ENCODE results near the gene CNTN5. TPM values are rescaled to one million over a fixed set of nuclear protein-coding genes. Genes with fewer than 3 reads are reported as not detected.
A peak's percentile ranks its signal among the peaks of the same experiment; 100 is the strongest.
"Not testable (repeated sequence)": the region's sequence is repeated elsewhere in the genome, so short reads cannot be mapped to it uniquely, and the experiment has no call there.

Gene CNTN5
- 1 to 10 TPM; 1.7 to 5.6 (median 3.6) TPM for polyA plus RNA-seq (ENCODE audit: insufficient read length in 10 of 10)
- long read RNA-seq, donor 1 = 0 reads
- long read RNA-seq, donor 2 = 0 reads
- long read RNA-seq, donor 3 = 0 reads
- long read RNA-seq, donor 4, partial matches to known transcripts = 0 of 1 reads
- long read RNA-seq, donor 4, other reads (novel, unspliced or antisense) = 0 of 1 reads
- long read RNA-seq, donor 5 = 0 reads
- long read RNA-seq, donor 6 = 0 reads
- long read RNA-seq, donor 7 = 0 reads
- long read RNA-seq, donor 8 = 0 reads
- long read RNA-seq, donor 9 = 0 reads

DNA sequence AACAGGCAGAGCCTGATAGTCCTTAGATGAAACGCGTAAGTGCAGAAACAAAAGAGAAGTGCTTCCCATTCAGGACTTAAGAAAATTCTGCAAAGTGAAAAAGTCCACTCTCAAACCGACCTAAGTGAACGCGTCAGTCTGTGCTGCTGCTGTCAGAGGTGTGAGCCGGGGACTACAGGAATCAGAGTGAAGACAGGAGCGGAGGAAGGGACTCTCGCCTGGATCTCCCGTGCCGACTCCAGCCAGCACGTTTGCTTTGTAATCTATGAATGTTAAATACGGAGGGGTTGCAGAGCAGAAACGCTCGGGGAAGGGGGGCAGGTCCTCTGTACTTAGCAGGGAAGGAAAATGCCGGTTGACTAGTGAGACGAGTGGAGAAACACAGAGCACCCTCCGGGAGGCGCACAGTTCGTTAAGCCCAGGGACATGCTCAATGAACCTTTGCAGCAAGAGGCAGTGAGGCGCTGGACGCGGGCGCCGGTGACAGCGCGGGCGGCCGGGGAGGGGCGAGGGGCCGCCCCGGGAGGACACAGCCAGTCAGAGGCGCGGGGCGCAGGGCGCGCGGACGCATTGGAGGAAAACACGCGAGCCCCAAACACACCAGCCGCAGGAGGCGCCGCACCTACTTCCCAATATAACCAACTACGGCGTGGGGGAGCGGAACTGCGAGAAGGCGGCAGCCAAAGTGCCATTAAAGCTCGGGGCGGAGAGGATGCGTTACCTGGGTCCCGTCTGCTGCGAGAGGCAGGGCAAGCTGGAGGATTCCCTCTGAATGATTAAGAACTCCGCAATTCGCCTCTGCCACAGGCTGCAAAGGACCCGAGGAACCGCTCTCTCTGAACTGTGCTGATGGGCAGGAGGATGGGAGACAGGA lies at the start of gene CNTN5:
Gene CNTN5 (plus strand): TSS at position 598 of the 874 bp plus-strand sequence.
- peak; percentile 34 to 80 (median 56) for DNase-seq

DNA sequence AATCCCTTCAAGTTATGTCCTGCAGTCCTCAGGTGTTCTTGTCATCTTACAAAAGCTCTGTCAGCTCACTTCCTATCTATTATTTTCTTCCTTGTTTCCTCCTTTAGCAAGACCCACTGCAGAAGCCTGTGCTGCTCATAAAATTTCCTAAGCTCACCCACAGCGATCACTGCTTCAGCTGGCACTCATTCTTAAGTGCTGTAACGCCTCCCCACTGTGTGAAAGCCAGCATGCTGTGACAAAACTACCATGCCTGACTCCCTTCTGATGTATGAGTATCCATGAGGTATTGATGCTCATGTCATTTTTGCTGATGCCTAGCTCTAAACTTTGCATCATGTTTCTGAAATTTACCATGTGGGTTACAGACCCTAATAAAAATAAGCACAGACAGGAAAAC lies 41.5 kb upstream of the CNTN5 start:
- DNase-seq = no peak

DNA sequence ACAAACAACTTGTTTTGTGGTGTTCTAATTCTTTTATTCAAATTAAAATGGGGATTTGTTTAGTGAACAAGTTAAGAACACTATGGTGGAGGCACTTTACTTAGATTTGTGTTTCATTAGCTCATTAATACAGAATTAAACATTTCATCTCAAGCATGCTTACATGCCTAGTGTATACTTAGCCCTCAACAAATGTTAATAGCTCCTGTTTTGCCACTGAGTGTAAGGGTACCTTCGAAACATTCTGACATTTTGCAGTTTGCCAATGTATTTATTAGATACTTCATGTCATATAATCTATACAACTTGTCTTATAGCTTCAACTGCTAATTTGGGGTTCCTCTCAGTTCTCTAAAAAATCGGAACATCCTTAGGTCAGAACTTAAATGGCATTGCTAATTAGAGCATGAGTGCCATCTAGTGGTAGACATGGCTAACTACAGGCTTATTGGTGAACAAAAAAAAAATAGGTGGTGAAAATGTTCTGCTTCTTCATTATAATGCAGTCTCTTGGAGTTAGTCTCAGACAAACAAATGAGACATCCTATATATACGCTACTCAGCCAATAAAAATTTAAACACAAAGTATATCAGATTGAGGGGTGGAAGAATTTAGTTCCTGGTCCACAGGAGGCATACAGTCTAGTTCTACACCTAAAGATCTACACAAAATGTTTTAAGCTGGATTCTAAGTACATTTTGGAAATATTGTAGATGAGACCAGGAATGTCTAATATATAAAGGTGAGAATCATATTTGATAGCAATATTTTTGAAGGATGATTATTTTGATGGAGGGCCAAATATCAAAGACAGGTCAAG lies 4.9 kb upstream of the CNTN5 start:
- DNase-seq = peak; percentile 35 to 71 (median 51)

DNA sequence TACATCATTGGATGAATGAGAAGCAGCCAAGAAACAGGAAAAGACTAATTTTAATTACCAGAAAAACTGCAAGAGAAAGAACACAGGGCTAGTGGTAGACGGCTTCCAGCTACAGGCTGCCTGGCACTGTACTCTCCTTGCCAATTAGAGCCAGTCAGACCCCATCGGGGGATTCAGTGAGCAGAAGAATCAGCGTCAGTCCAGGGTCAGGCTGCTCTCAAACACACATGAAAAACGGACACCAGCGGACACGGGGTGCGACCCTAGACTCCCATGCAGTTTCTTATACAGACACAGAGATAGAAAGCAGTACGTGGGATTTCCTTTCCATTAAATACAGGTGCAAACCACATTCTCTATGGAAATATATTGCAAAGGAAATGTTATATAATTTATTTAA lies 1.1 kb upstream of the CNTN5 start:
- peak in 1 of 3 donors; percentile 21 for DNase-seq

- DNase-seq = no peak
Observed at GRCh38 chr11:99037057-99037456, 16.3 kb downstream of the CNTN5 start.

DNA sequence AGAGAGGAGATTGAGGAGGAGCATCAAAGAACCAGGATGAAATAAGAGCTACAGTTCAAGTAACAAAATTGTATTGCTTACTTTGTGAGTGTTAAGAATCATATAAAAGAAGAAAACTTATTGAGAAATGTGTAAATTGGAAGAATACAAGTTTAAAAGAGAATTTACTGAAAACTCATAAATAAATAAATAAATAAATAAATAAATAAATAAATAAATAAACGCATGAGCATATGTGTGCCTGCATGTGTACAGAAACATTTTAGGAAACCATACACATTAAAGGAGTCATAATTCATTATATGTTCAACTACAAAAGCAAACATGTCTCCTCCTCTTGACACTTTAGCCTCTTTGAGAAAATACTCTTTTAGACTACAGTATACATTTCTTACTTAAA lies 42.6 kb downstream of the CNTN5 start:
- no peak for DNase-seq

DNA sequence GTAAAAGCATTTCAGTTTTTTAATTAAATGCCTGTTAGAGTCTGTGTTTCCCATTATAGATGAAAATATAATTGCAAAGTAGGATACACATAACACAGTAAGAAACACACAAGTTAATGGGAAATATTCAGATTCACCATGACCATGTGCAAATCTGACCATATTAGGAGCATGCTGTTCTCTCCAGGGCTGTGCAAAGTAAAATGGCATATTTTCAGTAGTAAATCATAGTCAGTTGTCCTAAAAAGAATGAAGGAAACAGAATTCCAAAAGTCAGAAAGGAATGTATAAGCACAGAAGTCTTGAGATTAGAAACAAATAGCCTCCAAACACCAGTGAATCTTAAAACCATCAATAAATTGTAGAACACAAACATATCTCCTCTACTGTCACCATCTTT lies 44.4 kb downstream of the CNTN5 start:
- no peak for DNase-seq

DNA sequence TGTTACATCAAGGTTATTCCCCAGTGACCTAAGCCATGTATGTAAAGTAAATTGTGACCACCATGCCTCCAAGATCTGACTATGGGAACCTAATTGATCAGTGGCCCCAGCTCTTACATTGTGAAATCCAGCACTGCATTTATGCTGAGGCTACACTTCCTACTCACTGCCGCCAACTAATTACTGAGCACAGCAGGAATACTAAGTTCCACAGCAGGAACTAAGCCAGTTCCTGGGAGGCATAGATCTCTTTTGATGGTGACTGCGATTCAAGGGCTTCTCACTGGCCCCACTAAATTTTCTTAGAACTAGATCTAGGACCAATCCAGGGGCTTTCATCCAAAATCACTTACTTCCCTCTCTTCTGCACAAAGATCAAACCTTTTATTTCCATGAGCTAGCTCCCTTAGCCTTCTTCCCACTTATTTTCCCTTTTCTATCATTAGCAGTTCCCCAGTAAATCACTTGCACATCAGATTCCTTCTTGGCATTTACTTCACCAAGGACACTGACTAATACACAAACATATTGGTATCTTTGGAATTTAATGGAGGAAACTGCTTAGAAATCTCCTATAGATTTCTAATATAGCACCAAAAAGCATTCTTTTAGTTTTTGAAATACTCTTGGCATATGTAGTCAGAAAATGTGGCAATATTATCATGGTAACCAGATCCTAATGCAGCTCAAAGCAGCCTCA lies 46.0 kb downstream of the CNTN5 start:
- no peak for DNase-seq

DNA sequence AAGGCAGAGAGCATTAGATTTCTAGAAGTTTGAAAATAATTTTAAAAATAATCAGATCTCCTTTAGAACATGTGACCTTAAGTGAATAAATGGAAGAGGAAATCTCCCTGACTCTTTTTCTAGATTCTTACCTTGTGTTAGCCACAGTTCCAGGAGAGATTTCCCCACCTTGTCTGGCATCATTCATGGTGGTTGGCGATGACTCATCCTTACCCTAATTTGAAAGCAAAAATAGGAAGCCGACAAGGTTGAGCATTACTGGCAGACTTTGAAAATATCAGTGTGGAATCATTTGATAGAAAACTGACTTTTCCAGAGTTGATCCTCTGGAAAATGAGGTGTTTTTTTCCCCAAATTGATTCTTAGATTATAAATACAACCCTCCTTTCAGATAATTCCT lies 48.1 kb downstream of the CNTN5 start:
- DNase-seq = no peak

- DNase-seq = peak; percentile 23 to 67 (median 36)
Observed at GRCh38 chr11:99069856-99070444, 49.2 kb downstream of the CNTN5 start.

DNA sequence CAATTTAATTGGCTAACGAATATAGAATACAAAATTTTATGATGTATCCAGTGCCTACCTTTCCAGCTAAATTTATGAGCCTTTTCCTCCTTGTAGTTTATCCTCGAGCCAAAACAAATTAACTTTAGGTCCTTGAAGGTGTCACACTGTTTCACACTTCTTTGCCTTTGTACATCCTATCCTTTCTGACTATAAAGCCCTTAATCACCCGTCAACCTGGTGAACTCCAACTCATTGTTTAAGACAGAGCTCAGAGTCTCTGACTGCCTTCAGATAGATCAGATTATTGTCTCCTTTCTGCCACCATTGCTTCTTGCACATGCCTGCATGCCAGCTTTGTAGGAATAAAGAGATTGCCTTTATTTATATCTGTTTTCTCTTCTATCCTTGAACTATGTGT lies 58.8 kb downstream of the CNTN5 start:
- DNase-seq = no peak

- no peak for DNase-seq
Observed at GRCh38 chr11:99080154-99080553, 59.4 kb downstream of the CNTN5 start.

DNA sequence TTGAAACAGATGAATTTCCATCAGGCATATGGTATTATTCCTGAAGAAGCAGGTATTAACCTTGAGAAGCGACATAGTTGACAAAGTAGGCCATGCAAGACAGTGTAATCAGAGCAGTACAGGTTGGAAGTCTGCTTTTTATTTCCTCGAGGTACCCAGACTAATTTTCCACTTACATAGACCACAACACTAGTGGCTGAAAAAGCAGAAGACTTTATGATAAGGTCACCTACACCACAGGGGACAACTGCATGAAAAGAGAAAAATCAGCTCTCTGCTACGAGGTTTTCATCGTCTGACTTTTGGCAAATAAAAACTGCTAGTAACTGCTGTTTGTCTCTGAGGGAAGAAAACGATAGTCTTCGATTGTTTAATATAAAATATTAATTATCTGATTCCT lies 77.5 kb downstream of the CNTN5 start:
- no peak for DNase-seq

GRCh38 chr11:99098751-99099150 lies 78.0 kb downstream of the CNTN5 start:
- peak; percentile 2 to 33 (median 19) for DNase-seq

- no peak for DNase-seq
Observed at GRCh38 chr11:99117603-99118002, 96.9 kb downstream of the CNTN5 start.

DNA sequence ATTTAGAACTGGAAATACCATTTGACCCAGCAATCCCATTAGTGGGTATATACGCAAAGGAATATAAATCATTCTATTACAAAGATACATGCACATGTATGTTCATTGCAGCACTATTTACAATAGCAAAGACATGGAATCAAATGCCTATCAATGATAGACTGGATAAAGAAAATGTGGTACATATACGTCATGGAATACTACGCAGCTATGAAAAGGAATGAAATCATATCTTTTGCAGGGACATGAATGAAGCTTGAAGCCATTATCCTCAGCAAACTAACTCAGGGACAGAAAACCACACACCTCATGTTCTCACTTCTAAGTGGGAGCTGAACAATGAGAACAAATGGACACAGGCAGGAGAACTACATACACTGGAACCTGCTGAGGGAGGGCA lies 113.1 kb downstream of the CNTN5 start:
- DNase-seq = not testable (repeated sequence)

DNA sequence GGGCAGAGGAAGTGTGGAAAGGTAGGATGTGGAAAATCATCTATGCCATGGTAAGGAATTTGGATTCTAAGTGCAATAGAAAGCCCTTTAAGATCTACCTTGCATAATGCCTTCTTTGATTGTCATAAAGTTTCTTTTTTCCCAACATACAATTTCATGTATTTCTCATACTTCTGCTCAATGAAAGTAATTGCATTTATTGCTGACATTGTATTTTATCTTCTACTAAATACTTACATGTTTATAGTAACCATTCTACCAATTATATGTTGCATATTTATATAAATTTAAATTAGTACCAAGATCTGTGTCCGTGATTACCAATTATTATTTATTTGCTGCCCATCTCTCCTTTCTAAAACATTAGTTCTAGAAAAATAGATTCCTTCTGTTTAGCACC lies 114.8 kb downstream of the CNTN5 start:
- no peak for DNase-seq

- DNase-seq = no peak
Observed at GRCh38 chr11:99142237-99142636, 121.5 kb downstream of the CNTN5 start.

DNA sequence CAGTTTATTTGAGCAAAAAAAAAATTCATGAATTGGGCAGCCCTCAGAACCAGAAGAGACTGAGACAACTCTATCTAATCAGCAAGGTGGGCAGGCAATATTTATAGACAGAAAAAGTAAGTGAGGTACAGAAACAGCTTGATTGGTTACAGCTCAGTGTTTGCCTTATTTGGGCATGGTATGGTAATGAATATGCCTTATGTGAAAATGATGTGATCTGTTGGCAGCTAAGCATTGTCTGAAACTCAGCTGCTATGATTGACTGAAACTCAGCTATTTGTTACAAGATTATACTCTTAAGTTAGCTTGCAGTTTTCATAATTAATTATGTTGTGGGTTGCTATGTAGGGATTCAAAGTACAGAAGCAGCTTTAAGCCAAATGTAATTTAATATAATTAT lies 127.6 kb downstream of the CNTN5 start:
- DNase-seq = no peak

DNA sequence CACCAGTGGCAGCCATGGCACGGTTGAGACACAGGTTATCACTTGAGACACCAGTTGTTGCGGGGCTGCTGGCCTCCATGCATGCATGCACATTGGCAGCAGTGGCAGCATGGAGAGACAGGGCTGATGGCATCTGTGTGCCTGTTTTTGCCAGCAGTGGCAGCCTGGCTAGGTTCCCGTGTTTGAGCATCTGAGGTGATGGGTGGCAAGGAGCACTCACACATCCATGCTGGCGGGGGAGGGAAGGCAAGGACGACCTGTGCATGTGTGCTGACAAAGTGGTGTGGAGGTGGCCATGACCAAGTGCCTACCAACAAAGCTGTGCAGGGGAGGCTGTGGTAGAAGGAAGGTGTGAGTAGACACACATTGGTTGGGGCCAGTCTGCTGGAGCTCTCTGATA lies 133.5 kb downstream of the CNTN5 start:
- no peak for DNase-seq

GRCh38 chr11:99160447-99160846 lies 139.7 kb downstream of the CNTN5 start:
- DNase-seq = no peak
